HepG2 (cell line): ENCODE measurements around the gene POLR3H. TPM values are rescaled to one million over a fixed set of nuclear protein-coding genes. Genes with fewer than 3 reads are reported as not detected.

Source experiments
- ADNP ChIP-seq: sonication (generic); formaldehyde crosslinking; IDR thresholded peaks from 2 replicates; pipeline ENCODE4 v1.4.0; 2020; ENCODE audit warnings: missing genetic modification reagents
- CSRNP1 ChIP-seq: sonication (generic); formaldehyde crosslinking; IDR thresholded peaks from 2 replicates; pipeline ENCODE4 v1.8.1; 2023; ENCODE audit warnings: mild to moderate bottlenecking, missing genetic modification reagents
- EP300 ChIP-seq, 3 experiments: sonication (generic) in 1 of 3; formaldehyde crosslinking in 1 of 3; IDR thresholded peaks; 2 replicates each; pipeline versions ENCODE4 v1.5.1 to v1.6.1; 2011 to 2020; ENCODE audit warnings: low read depth in 2 of 3, low read length in 2 of 3, borderline replicate concordance in 1 of 3, improper control_type of control experiment in 1 of 3, mild to moderate bottlenecking in 1 of 3, missing genetic modification reagents in 1 of 3, moderate library complexity in 1 of 3
- GMEB2 ChIP-seq: IDR thresholded peaks from 2 replicates; pipeline ENCODE4 v1.6.1; 2016; ENCODE audit warnings: missing biosample characterization, missing genetic modification reagents, low read depth
- MAFK ChIP-seq, 2 experiments: IDR thresholded peaks in 1 of 2; conservative IDR thresholded peaks in 1 of 2; 2 replicates each; pipeline ENCODE4 v1.6.1; 2011; ENCODE audit warnings: improper control_type of control experiment in 2 of 2, low read length in 2 of 2
- MED8 ChIP-seq: sonication (generic); formaldehyde crosslinking; IDR thresholded peaks from 2 replicates; pipeline ENCODE4 v1.8.1; 2023; ENCODE audit warnings: mild to moderate bottlenecking, missing genetic modification reagents; ENCODE audit not compliant: insufficient replicate concordance
- MXD3 ChIP-seq: IDR thresholded peaks from 2 replicates; pipeline ENCODE4 v1.6.1; 2016; ENCODE audit warnings: mild to moderate bottlenecking, missing biosample characterization, missing genetic modification reagents
- NFE2L1 ChIP-seq: sonication (generic); formaldehyde crosslinking; IDR thresholded peaks from 2 replicates; pipeline ENCODE4 v1.4.0; 2020; ENCODE audit warnings: missing genetic modification reagents, mild to moderate bottlenecking, borderline replicate concordance
- NFIC ChIP-seq: IDR thresholded peaks from 2 replicates; pipeline ENCODE4 v1.6.1; 2012; ENCODE audit warnings: mild to moderate bottlenecking, low read length, inconsistent platforms
- ONECUT2 ChIP-seq: sonication (generic); formaldehyde crosslinking; IDR thresholded peaks from 2 replicates; pipeline ENCODE4 v1.4.0; 2020; ENCODE audit warnings: missing genetic modification reagents
- POGZ ChIP-seq: sonication (generic); formaldehyde crosslinking; IDR thresholded peaks from 2 replicates; pipeline ENCODE4 v1.4.0; 2020; ENCODE audit warnings: mild to moderate bottlenecking, missing genetic modification reagents
- TFDP2 ChIP-seq: sonication (generic); formaldehyde crosslinking; IDR thresholded peaks from 2 replicates; pipeline ENCODE4 v1.4.0; 2020; ENCODE audit warnings: missing genetic modification reagents
- THAP9 ChIP-seq: sonication (generic); formaldehyde crosslinking; IDR thresholded peaks from 2 replicates; pipeline ENCODE4; 2020; ENCODE audit warnings: missing genetic modification reagents, mild to moderate bottlenecking, borderline replicate concordance
- ZBTB21 ChIP-seq: sonication (generic); formaldehyde crosslinking; IDR thresholded peaks from 2 replicates; pipeline ENCODE4 v1.4.0; 2020; ENCODE audit warnings: missing genetic modification reagents
- ZBTB37 ChIP-seq: sonication (generic); formaldehyde crosslinking; IDR thresholded peaks from 2 replicates; pipeline ENCODE4 v1.4.0; 2020; ENCODE audit warnings: mild to moderate bottlenecking, missing genetic modification reagents
- ZNF615 ChIP-seq: sonication (generic); formaldehyde crosslinking; IDR thresholded peaks from 2 replicates; pipeline ENCODE4 v1.5.0; 2020; ENCODE audit warnings: mild to moderate bottlenecking, missing genetic modification reagents, borderline replicate concordance
- ZNF629 ChIP-seq: sonication (generic); formaldehyde crosslinking; conservative IDR thresholded peaks from 2 replicates; pipeline ENCODE4 v1.5.0; 2020; ENCODE audit warnings: missing genetic modification reagents
- ZNF674 ChIP-seq: sonication (generic); formaldehyde crosslinking; IDR thresholded peaks from 2 replicates; pipeline ENCODE4 v1.5.0; 2020; ENCODE audit warnings: low read depth, mild to moderate bottlenecking, missing genetic modification reagents
- ZNF776 ChIP-seq: sonication (generic); formaldehyde crosslinking; IDR thresholded peaks from 2 replicates; pipeline ENCODE4 v1.4.0; 2020; ENCODE audit warnings: mild to moderate bottlenecking, missing genetic modification reagents
- polyA plus RNA-seq, 8 experiments: library from polyadenylated mRNA; depleted of rRNA in 3 of 8; stranded (reverse) in 7 of 8; unstranded in 1 of 8; fragments of >200 nt; fragmentation: Illumina TruSeq in 4 of 8; extraction: Trizol in 4 of 8; gene quantifications; 2 replicates each; pipeline versions ENCODE4 v1.2.1 to v1.2.3, GENCODE V29; 2011 to 2016; ENCODE audit warnings: low read depth in 4 of 8, missing spikeins in 1 of 8, mixed read lengths in 1 of 8; ENCODE audit not compliant: insufficient read depth in 1 of 8
- total RNA-seq, 5 experiments: library from RNA; depleted of rRNA; stranded (reverse); fragments of >200 nt; fragmentation: Illumina TruSeq; extraction: Trizol; gene quantifications; 2 replicates each; pipeline ENCODE4 v1.2.3, GENCODE V29; 2016; ENCODE audit warnings: low read depth in 1 of 5

Gene POLR3H
- total and polyA plus RNA-seq, 2 of the 13 experiments (the other 11 are each of a cell fraction or from before 2014, with no cell fraction given), result 10.3 to 28.6 TPM

GRCh38 chr22:41589391-41590241 lies 45.3 kb upstream of the POLR3H start, which contains the start of gene PMM1 (continued):
- TF ChIP-seq MAFK (conservative IDR thresholded peaks at IDR 0.05 in 1 of 2, IDR thresholded peaks at IDR 0.05 in 1 of 2; ENCODE audit: low read length in 2 of 2) (peak; percentile 47 to 71), EP300 (IDR thresholded peaks at IDR 0.05; ENCODE audit: low read depth in 2 of 2, low read length in 2 of 2) (no peak), EP300 (CRISPR knock-in tag; IDR thresholded peaks at IDR 0.05; ENCODE audit: borderline replicate concordance) (no peak), GMEB2 (CRISPR knock-in tag) (no peak), NFIC (no peak), ONECUT2 (CRISPR knock-in tag) (no peak), ADNP (CRISPR knock-in tag) (no peak), ZBTB37 (CRISPR knock-in tag) (no peak), POGZ (CRISPR knock-in tag) (0 out of 2 replicates have a peak, but pooled peaks have one; percentile 19), ZNF674 (CRISPR knock-in tag) (no peak), CSRNP1 (CRISPR knock-in tag) (no peak), MED8 (CRISPR knock-in tag) (peak; percentile 32), ZNF776 (CRISPR knock-in tag) (no peak), ZBTB21 (CRISPR knock-in tag) (no peak), MXD3 (CRISPR knock-in tag) (no peak), NFE2L1 (no peak), ZNF615 (CRISPR knock-in tag) (no peak), ZNF629 (CRISPR knock-in tag) (no peak), TFDP2 (CRISPR knock-in tag) (peak; percentile 93), THAP9 (CRISPR knock-in tag) (no peak; the same call in 1 of the 2 replicates)
